ENCODE results near the gene GNG12. TPM values are rescaled to one million over a fixed set of nuclear protein-coding genes. Genes with fewer than 3 reads are reported as not detected.

Gene GNG12
- total RNA-seq, 2 experiments from 2014 or later: not detected

DNA sequence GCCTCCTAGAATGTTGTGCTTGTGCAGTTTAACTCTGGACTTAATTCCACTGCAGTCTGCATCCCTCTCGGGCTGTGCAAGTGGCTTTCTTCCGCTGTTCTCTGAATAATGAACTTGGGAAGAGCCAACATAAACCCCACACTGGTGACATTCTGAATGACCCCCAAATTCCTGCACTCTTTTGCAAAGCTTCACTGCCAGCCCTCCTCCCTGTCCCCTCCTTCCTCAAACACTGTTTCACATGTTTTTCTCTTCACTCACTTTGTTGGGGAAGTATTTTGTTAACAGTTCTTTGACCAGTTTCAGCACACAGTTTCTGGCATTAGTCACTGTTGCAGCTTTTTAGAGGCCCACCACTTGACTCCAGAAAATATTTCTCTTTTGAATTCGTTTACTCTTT, 39.7 kb downstream of the GNG12 start:
- DNase-seq (no peak), ATAC-seq (no peak)
- H3K4me3 Mint-ChIP-seq: no peak overlapping the region
- CTCF ChIA-PET: no interaction called here
- H3K36me3 Mint-ChIP-seq (ENCODE audit: low read depth): no peaks in the 10 kb centered on the region
- POLR2A ChIA-PET: no interaction called here
- peaks cover 2% of the 10 kb centered on the region for H3K27me3 Mint-ChIP-seq
- no peaks in the 10 kb centered on the region for H3K9me3 Mint-ChIP-seq
- intact Hi-C loops (cut with micrococcal nuclease): no loop called here
- no peak overlapping the region for H3K27ac Mint-ChIP-seq
- H3K4me1 Mint-ChIP-seq (ENCODE audit: low read depth): no peaks in the 10 kb centered on the region
- TF ChIP-seq, protein P1, sequence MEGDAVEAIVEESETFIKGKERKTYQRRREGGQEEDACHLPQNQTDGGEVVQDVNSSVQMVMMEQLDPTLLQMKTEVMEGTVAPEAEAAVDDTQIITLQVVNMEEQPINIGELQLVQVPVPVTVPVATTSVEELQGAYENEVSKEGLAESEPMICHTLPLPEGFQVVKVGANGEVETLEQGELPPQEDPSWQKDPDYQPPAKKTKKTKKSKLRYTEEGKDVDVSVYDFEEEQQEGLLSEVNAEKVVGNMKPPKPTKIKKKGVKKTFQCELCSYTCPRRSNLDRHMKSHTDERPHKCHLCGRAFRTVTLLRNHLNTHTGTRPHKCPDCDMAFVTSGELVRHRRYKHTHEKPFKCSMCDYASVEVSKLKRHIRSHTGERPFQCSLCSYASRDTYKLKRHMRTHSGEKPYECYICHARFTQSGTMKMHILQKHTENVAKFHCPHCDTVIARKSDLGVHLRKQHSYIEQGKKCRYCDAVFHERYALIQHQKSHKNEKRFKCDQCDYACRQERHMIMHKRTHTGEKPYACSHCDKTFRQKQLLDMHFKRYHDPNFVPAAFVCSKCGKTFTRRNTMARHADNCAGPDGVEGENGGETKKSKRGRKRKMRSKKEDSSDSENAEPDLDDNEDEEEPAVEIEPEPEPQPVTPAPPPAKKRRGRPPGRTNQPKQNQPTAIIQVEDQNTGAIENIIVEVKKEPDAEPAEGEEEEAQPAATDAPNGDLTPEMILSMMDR (IDR thresholded peaks at IDR 0.05): no peak

DNA sequence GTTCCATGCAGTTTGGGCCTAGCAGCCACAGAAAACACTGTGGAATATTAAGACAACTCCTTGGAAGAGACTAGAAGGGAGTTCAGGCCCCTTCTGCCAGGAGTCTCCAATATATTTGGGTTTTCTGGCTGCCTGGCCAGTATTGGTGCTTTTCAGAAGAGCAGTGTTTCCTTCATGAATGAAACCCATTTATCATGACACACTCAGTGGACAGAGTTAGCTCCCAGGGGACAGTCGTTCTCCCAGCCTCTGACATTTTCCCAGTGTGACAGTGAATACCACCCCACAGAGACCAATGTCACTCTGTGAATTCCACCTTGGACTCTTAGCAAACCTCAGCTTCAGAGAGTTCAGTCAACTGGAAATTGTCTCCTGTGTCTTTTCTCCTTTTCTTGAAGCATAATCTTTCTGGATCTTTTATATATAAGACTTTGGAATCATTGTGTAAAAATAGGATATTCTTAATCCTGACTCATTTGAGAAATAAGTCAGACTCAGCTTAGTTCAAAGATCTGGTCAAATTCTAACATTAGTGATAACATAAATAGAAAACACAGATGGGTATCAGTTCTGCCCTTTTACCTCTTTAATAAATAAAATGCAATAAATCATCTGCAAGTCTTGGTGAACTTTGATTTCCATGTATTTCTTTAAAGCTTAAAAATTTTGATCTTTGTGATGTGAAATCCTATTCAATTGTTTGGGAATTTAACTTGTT, 40.4 kb downstream of the GNG12 start:
- POLR2A ChIA-PET: no interaction called here
- TF ChIP-seq, protein P1 (IDR thresholded peaks at IDR 0.05): no peak
- Mint-ChIP-seq H3K36me3 (ENCODE audit: low read depth) (no peaks in the 10 kb centered on the region), H3K4me1 (ENCODE audit: low read depth) (no peaks in the 10 kb centered on the region), H3K27me3 (peaks cover 2% of the 10 kb centered on the region), H3K27ac (no peak overlapping the region), H3K4me3 (no peak overlapping the region), H3K9me3 (no peaks in the 10 kb centered on the region)
- DNase-seq (no peak), ATAC-seq (no peak)
- intact Hi-C loops (cut with micrococcal nuclease): no loop called here
- CTCF ChIA-PET: no interaction called here

DNA sequence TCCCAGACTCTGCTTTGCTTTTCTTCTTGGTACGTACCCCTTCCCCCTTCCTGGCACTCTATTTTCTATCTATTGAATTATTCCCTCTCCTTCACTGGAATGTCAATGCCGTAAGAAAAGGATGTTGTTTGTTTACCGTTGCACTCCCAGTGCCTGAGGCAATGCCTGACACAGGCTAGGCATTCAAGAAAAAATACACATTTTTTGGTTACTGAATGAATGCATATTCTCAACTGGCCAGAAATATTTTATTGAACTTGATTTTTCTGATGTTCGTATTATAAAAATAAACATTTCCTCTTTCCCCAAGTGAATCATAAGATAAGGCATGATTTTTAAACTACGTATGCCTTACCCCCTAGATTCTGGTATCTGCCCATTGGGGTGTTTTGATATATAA, 41.2 kb downstream of the GNG12 start:
- intact Hi-C loops (cut with micrococcal nuclease): no loop called here
- Mint-ChIP-seq H3K36me3 (ENCODE audit: low read depth) (no peaks in the 10 kb centered on the region), H3K9me3 (no peaks in the 10 kb centered on the region), H3K4me1 (ENCODE audit: low read depth) (no peaks in the 10 kb centered on the region), H3K27ac (no peak overlapping the region), H3K27me3 (peaks cover 2% of the 10 kb centered on the region), H3K4me3 (no peak overlapping the region)
- POLR2A ChIA-PET: no interaction called here
- TF ChIP-seq, protein P1 (IDR thresholded peaks at IDR 0.05): no peak
- CTCF ChIA-PET: no interaction called here
- ATAC-seq (no peak), DNase-seq (no peak)

DNA sequence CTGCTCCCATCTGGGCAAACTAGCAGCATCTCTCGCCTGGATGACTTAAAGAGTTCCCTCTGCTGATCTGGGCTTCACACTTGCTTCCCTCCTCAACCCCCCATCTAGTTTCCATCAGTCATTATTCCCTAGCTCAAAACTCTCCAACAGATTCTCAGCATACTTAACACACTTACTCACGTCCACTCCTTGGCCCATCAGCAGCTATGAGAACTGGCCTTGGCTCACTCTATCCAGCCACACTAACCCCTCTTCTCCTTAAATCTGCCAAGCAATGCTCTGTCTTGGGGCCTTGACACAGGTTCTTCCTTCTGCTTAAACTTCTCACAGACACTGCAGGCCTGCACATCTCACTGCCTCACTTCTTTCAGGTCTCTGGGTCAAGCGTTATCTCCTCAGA, 41.6 kb downstream of the GNG12 start:
- intact Hi-C loops (cut with micrococcal nuclease): no loop called here
- Mint-ChIP-seq H3K36me3 (ENCODE audit: low read depth) (no peaks in the 10 kb centered on the region), H3K9me3 (no peaks in the 10 kb centered on the region), H3K27ac (no peak overlapping the region), H3K4me1 (ENCODE audit: low read depth) (no peaks in the 10 kb centered on the region), H3K4me3 (no peak overlapping the region), H3K27me3 (peaks cover 2% of the 10 kb centered on the region)
- CTCF ChIA-PET: no interaction called here
- TF ChIP-seq, protein P1 (IDR thresholded peaks at IDR 0.05): no peak
- POLR2A ChIA-PET: no interaction called here
- DNase-seq (no peak), ATAC-seq (no peak)

DNA sequence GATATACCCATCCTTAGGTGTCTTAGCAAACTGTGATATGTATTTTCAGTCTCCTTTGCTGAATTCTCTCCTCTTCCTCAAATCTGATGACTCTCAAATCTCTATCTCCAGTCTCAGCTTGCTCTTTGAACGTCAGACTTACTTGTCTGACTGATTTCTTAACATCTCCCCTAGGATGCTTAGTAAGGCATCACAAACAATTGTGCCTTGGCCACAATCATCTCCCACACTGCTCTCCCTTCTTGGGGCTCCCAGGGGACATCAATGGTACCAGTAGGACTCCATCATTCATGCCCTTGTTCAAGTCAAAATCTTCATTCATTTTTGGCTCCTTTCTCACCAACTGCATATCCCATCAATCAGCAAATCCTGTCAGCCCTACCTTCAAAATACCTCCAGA, 42.0 kb downstream of the GNG12 start:
- H3K9me3 Mint-ChIP-seq: no peaks in the 10 kb centered on the region
- intact Hi-C loops (cut with micrococcal nuclease): no loop called here
- no peaks in the 10 kb centered on the region for H3K36me3 Mint-ChIP-seq (ENCODE audit: low read depth)
- H3K27ac Mint-ChIP-seq: no peak overlapping the region
- H3K4me3 Mint-ChIP-seq: no peak overlapping the region
- ChIA-PET CTCF (no interaction called here), POLR2A (no interaction called here)
- TF ChIP-seq, protein P1 (IDR thresholded peaks at IDR 0.05): no peak
- no peaks in the 10 kb centered on the region for H3K4me1 Mint-ChIP-seq (ENCODE audit: low read depth)
- no peak for ATAC-seq
- DNase-seq: no peak
- H3K27me3 Mint-ChIP-seq: peaks cover 2% of the 10 kb centered on the region
